Measurements from ENCODE around the gene RAPGEF1. TPM values are rescaled to one million over a fixed set of nuclear protein-coding genes. Genes with fewer than 3 reads are reported as not detected.

The RAPGEF1 gene
- total RNA-seq, 1 experiment from 2014 or later = 25.2 TPM

GRCh38 chr9:131580358-131580757, 159.5 kb downstream of the RAPGEF1 start:
- no peak overlapping the region for H3K4me3 ChIP-seq (ENCODE audit: low read length)
- H3K4me2 ChIP-seq (ENCODE audit: low read length) = no peak overlapping the region
- no peaks in the 10 kb centered on the region for H3K9me2 ChIP-seq (replicated peaks; ENCODE audit: low read length)
- intact Hi-C loops (cut with micrococcal nuclease) = no loop called here
- ChIA-PET CTCF (no interaction called here), POLR2A (ENCODE audit: unreplicated experiment) (no interaction called here)
- DNase-seq (no peak), ATAC-seq (no peak)
- no peaks in the 10 kb centered on the region for H4K20me1 ChIP-seq (ENCODE audit: low read length)
- no peak overlapping the region for H2AFZ ChIP-seq (ENCODE audit: low read length)
- H3K36me3 ChIP-seq (ENCODE audit: low read depth, low read length) = no peaks in the 10 kb centered on the region
- H3K9ac ChIP-seq (ENCODE audit: low read length) = no peak overlapping the region
- no peak overlapping the region for H3K27ac ChIP-seq (ENCODE audit: low read length)
- H3K79me2 ChIP-seq (ENCODE audit: low read length) = no peaks in the 10 kb centered on the region
- no peaks in the 10 kb centered on the region for H3K4me1 ChIP-seq (ENCODE audit: insufficient read depth, low read length)
- no peaks in the 10 kb centered on the region for H3K9me3 ChIP-seq (ENCODE audit: low read length)
- H3F3A ChIP-seq (ENCODE audit: low read length, unreplicated experiment) = no peaks in the 10 kb centered on the region
- TF ChIP-seq, protein P1, sequence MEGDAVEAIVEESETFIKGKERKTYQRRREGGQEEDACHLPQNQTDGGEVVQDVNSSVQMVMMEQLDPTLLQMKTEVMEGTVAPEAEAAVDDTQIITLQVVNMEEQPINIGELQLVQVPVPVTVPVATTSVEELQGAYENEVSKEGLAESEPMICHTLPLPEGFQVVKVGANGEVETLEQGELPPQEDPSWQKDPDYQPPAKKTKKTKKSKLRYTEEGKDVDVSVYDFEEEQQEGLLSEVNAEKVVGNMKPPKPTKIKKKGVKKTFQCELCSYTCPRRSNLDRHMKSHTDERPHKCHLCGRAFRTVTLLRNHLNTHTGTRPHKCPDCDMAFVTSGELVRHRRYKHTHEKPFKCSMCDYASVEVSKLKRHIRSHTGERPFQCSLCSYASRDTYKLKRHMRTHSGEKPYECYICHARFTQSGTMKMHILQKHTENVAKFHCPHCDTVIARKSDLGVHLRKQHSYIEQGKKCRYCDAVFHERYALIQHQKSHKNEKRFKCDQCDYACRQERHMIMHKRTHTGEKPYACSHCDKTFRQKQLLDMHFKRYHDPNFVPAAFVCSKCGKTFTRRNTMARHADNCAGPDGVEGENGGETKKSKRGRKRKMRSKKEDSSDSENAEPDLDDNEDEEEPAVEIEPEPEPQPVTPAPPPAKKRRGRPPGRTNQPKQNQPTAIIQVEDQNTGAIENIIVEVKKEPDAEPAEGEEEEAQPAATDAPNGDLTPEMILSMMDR (conservative IDR thresholded peaks at IDR 0.05; ENCODE audit: low read depth, low read length) = no peak
- no peak for TF ChIP-seq EZH2phosphoT487 (IDR thresholded peaks at IDR 0.05; ENCODE audit: borderline replicate concordance, low read length)
- no peak for TF ChIP-seq EZH2 (IDR thresholded peaks at IDR 0.05; ENCODE audit: low read length, unreplicated experiment)
- no TSS peak for BruUV-seq (replicated peaks)
- H3K27me3 ChIP-seq (ENCODE audit: low read length) = no peaks in the 10 kb centered on the region

DNA sequence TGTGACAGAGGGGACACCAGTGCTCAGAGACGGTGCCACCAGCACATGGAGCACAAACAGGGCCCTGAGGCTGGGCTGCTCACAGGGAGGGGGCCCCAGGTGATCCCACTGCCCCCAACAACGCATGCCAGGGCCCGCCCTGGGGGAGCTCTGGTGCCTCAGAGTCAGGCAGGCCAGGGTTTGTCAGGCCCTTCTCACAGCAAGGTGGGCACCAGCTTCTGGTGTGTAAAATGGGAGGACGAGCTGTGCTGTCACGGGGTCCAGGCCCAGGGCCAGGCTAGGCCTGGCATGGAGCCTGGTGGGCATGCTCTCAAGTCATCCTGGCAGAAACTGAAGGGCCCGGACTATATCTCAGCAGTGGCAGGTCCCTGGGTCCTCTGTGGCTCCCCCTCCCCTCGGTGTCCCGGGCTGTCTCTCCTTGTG, 160.1 kb downstream of the RAPGEF1 start:
- ChIA-PET CTCF (no interaction called here), POLR2A (ENCODE audit: unreplicated experiment) (no interaction called here)
- no peaks in the 10 kb centered on the region for H3K27me3 ChIP-seq (ENCODE audit: low read length)
- no peaks in the 10 kb centered on the region for H4K20me1 ChIP-seq (ENCODE audit: low read length)
- no peak overlapping the region for H2AFZ ChIP-seq (ENCODE audit: low read length)
- H3K9me2 ChIP-seq (replicated peaks; ENCODE audit: low read length) = no peaks in the 10 kb centered on the region
- no peaks in the 10 kb centered on the region for H3F3A ChIP-seq (ENCODE audit: low read length, unreplicated experiment)
- H3K9ac ChIP-seq (ENCODE audit: low read length) = no peak overlapping the region
- intact Hi-C loops (cut with micrococcal nuclease) = no loop called here
- H3K4me3 ChIP-seq (ENCODE audit: low read length) = no peak overlapping the region
- ATAC-seq = no peak
- TF ChIP-seq EZH2 (IDR thresholded peaks at IDR 0.05; ENCODE audit: low read length, unreplicated experiment) = no peak
- no peak for TF ChIP-seq EZH2phosphoT487 (IDR thresholded peaks at IDR 0.05; ENCODE audit: borderline replicate concordance, low read length)
- TF ChIP-seq, protein P1 (conservative IDR thresholded peaks at IDR 0.05; ENCODE audit: low read depth, low read length) = no peak
- no peaks in the 10 kb centered on the region for H3K36me3 ChIP-seq (ENCODE audit: low read depth, low read length)
- H3K4me2 ChIP-seq (ENCODE audit: low read length) = no peak overlapping the region
- H3K4me1 ChIP-seq (ENCODE audit: insufficient read depth, low read length) = no peaks in the 10 kb centered on the region
- H3K9me3 ChIP-seq (ENCODE audit: low read length) = no peaks in the 10 kb centered on the region
- no peak for DNase-seq
- BruUV-seq (replicated peaks) = no TSS peak
- H3K79me2 ChIP-seq (ENCODE audit: low read length) = no peaks in the 10 kb centered on the region
- no peak overlapping the region for H3K27ac ChIP-seq (ENCODE audit: low read length)

- Histone ChIP-seq H3K79me2 (ENCODE audit: low read length) (no peaks in the 10 kb centered on the region), H2AFZ (ENCODE audit: low read length) (no peak overlapping the region), H3K4me3 (ENCODE audit: low read length) (no peak overlapping the region), H3K27me3 (ENCODE audit: low read length) (no peaks in the 10 kb centered on the region), H3K9ac (ENCODE audit: low read length) (no peak overlapping the region), H3K4me2 (ENCODE audit: low read length) (no peak overlapping the region), H3K9me3 (ENCODE audit: low read length) (no peaks in the 10 kb centered on the region), H3F3A (ENCODE audit: low read length, unreplicated experiment) (no peaks in the 10 kb centered on the region), H3K4me1 (ENCODE audit: insufficient read depth, low read length) (no peaks in the 10 kb centered on the region), H3K36me3 (ENCODE audit: low read depth, low read length) (no peaks in the 10 kb centered on the region), H3K27ac (ENCODE audit: low read length) (no peak overlapping the region), H3K9me2 (replicated peaks; ENCODE audit: low read length) (no peaks in the 10 kb centered on the region), H4K20me1 (ENCODE audit: low read length) (no peaks in the 10 kb centered on the region)
- ATAC-seq = no peak
- no peak for DNase-seq
- TF ChIP-seq, protein P1 (conservative IDR thresholded peaks at IDR 0.05; ENCODE audit: low read depth, low read length) = no peak
- TF ChIP-seq EZH2 (IDR thresholded peaks at IDR 0.05; ENCODE audit: low read length, unreplicated experiment) (no peak), EZH2phosphoT487 (IDR thresholded peaks at IDR 0.05; ENCODE audit: borderline replicate concordance, low read length) (no peak)
- no TSS peak for BruUV-seq (replicated peaks)
- POLR2A ChIA-PET (ENCODE audit: unreplicated experiment) = no interaction called here
- intact Hi-C loops (cut with micrococcal nuclease) = no loop called here
- CTCF ChIA-PET = no interaction called here
These were observed 161.0 kb downstream of the RAPGEF1 start for GRCh38 chr9:131578731-131579504.

All from PC-3 (cell line).